DMS79 treated with DMSO at 0.1 percent for 48 hours (cell line): Measurements from ENCODE around the gene ATF6.
A peak's percentile ranks its signal among the peaks of the same experiment; 100 is the strongest.

Experiments used
- DNase-seq: peaks from one replicate; lab custom pipeline; 2025; lab: John Stamatoyannopoulos, UW

ATF6 gene

GRCh38 chr1:161940866-161941591, 174.9 kb downstream of the ATF6 start:
- DNase-seq, result no peak

- DNase-seq, result no peak
These were observed 175.8 kb downstream of the ATF6 start for GRCh38 chr1:161941726-161942436.

GRCh38 chr1:161943737-161944136, 177.6 kb downstream of the ATF6 start:
- no peak for DNase-seq

DNA sequence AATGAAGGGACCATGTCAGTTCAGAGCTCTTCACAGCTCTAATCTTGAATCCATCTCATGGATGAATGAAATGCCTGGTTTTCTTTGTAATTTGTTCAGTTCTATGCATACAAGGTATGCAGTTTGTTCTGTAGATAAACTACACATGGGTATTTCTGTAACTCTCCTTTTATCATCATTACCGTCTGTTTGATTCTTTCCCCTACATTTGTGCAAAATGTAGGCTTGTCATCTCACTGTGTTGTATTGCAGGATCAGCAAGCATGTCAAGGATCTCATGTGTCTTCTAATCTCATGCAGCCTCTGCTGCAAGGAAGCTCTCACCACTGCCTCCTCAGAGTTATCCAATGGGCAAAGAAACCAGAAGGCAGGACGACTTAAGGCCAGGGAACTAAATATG, 178.3 kb downstream of the ATF6 start:
- DNase-seq, result no peak

- no peak for DNase-seq
These were observed 179.4 kb downstream of the ATF6 start for GRCh38 chr1:161945306-161946060.

DNA sequence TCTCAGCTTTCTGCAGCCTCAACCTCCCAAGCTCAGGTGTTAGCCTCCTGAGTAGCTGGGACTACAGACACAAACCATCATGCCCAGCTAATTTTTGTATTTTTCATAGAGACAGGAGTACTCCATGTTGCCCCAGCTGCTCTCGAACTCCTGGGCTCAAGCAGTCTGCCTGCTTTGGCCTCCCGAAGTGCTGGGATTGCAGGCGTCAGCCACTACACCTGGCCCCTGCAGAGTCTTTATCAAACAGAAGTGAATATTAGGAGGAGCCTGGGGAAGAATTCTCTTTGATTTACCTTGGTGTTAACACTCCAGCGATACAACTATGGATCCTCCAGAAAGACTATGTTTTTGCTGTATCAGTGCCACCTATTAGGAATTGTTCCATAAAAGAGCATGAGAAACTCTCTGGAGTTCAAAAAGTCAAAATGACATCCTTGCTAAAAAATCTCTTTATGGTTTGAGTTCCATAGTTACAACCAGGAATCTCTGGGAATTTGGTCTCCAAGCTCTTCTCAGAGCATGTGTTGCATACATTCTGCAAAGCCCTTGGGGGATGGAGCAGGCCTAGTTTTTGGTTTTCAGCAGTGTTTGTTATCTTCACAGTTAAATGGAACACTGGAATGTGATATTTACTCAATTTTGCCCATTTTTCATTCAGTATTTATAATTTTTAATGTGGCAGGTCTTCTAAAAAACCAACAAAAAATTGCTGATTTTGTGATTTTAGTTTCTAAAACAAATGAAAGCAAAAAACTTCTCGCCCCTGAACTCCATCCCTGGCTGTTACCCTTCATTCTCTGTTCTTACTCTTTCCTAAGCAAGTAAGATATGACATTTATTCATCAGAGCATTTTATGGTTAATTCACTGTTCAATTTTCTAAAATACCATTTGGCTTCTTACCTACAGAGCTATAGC, 180.2 kb downstream of the ATF6 start:
- DNase-seq, result no peak

GRCh38 chr1:161948435-161948834, 182.3 kb downstream of the ATF6 start:
- DNase-seq, result no peak

GRCh38 chr1:161949548-161949947, 183.4 kb downstream of the ATF6 start:
- DNase-seq, result no peak

- DNase-seq, result no peak
These were observed 184.3 kb downstream of the ATF6 start for GRCh38 chr1:161950377-161950776.

DNA sequence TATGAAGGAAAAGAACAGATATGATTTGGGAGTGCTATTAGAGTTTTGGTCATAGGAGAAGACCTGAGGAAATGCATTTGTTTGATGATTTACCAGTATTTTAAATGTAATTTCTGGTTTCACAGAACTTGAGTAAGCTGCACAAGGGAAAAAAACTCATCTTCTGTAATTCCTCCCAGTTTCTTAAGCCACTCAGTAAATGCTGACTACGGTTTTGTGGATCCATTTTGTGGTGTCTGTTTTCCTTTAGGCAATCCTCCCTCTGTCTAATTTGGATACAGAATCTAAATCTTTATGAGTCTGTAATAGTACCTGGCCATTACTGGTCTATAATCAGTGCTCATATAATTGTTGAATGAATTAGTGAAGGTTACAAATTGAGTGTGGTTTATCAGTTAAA, 185.5 kb downstream of the ATF6 start:
- no peak for DNase-seq

- DNase-seq, result no peak
These were observed 186.6 kb downstream of the ATF6 start for GRCh38 chr1:161952607-161953172.

DNA sequence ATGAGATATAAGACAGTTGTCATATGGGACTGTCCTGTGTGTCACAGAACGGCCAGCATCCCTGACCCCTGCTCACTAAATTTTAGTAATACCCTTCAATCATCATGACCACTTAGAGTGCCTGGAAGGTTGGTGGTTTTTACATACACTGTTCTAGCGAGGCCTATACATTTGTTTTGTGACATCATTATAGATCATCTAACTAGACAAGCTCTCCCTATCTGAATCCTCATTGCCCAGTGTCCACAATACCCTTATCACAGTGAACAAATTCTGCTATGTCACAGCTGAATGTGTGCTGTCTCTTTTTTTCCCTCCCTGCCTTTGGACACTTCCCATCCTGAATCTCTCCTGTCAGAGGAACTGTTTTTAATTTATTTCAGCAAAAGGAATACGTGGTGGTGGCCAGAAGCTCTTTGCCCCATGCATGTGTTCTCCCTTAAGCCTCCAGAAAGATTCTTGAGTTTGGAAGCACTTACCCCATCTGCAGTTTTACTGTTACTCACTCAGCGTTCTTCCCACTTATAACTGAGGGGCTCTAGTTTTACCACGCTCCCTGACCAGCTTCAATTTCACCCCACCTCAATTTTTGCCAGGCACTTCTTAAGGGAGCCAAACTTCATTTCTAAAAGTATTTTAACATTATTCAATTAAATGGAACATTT, 187.3 kb downstream of the ATF6 start:
- DNase-seq, result no peak

DNA sequence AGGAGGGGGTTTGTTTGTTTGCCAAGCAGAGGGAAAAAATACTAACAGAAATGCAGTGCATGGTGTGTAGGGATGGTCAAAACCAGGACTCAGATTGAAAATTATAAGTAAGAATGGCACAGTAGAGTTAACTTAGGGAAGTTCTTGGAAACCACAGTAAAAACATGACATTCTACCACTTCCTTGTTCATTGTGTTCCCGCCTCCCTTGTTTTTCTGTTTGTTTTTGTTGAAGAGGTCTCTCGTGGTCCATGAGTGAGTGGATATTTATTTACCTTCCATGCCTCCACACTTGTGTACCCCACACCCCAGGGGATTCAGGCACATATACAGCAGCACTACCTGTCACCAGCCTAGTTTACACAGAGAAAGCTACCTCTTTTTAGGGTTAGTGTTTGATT, 187.9 kb downstream of the ATF6 start:
- DNase-seq, result peak; percentile 51

DNA sequence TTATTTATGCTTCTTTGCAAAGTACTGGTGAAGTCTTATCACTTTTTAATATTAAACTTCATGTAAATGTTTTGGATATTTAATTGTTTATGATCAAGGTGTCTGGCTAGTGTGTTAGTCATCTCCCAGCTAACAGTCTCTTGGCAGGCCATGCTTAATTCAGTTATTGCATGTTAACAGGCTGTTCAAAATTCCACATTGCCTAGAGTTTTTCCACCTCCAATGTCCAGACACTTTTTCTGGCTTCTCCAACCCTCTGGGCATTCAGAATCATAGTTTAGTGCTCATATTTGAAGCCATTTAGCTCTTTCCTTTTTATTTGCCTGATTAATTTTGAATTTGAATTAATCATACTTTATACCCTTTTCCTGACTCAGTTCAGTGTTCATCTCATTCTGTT, 188.3 kb downstream of the ATF6 start:
- DNase-seq, result no peak

GRCh38 chr1:161955606-161956005, 189.5 kb downstream of the ATF6 start:
- no peak for DNase-seq

DNA sequence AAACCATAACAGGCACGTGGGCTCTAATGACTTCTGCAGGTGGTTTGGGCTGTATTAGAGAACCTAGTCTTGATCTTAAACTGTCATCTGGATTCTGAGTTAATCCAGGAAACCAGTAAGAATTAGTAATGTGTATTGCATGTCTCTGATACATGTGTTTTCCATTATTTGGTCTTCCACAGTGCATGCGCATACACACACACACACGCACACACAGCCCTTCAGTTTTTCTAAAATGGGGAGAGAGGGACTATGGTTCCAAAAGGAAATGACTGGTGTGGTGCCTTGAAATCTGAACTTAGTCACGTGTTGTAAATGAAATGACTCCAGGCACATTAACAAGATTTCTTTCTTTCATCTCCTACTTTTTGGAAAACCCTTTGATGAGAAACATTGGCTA, 190.0 kb downstream of the ATF6 start:
- no peak for DNase-seq

DNA sequence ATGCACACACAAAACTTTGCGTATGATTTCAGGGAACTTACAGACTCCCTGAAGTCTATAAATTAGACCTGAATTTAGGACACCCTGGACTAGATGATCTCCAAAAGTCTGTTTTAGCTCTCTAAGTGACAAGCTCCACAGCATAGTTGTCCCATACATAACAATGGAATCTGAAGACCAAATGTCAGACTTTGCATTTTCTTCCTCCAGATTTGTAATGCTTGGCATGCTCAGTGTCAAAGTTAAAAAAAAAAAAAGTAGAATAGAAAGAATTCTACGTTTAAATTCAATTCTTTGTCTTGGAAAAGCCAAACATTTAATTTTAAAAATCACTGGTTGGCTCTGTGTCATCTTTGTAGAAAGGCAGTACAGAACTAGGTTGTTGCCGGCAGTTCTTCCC, 190.8 kb downstream of the ATF6 start:
- DNase-seq, result no peak

GRCh38 chr1:161958425-161958824, 192.3 kb downstream of the ATF6 start:
- no peak for DNase-seq

DNA sequence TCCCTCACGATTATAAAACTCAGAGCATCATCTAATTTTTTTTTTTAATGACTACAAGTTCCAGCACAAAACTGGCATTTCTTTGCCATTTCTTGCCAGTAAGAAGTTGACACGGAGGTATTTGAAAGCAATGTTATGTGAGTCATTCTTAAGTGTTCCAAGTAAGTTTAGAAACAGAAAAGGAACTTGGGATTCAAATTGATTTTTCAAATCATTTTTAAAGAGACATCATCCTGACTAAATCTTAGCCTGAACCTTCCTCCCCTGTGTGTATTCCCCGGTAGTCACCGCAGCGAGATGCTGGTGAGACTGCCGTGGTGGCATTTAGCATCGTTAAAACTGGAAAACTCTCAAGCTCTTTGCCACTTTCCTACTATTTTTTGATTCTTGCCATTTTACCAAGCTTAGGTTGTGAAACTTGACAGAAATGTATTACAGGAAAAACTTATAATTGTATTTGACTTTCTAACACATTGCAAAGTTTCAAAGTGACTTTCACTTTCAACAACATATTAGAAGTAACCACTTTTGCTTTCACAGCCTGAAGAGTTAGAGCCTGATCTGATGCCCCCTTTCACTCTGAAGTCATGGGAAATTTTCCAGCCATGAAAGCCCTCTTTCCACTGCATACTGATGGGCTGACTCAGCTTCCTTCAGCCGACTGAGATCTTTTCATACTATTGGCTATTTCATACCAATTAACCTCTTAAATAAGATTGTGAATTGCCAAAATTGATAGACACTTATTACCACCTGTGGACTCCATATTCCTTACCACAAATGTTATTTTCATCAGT, 196.2 kb downstream of the ATF6 start:
- no peak for DNase-seq

GRCh38 chr1:161966067-161966466, 199.9 kb downstream of the ATF6 start:
- DNase-seq, result no peak
